SU-DHL-6 (cell line): ENCODE measurements around the gene PDZD4.

ENCODE experiments used
- H2AFZ ChIP-seq: fragments of 200-600 bp; sonication (generic); 2 replicates; pipeline ENCODE4 v1.6.1; 2014; ENCODE audit warnings: low read depth, mild to moderate bottlenecking, moderate library complexity, mixed read lengths, antibody characterized with exemption, low read length; ENCODE audit not compliant: severe bottlenecking
- H3F3A ChIP-seq: fragments of 200-600 bp; shearing (Covaris generic); 2 replicates; pipeline ENCODE4 v1.6.0; 2016; ENCODE audit warnings: antibody characterized with exemption, mild to moderate bottlenecking; ENCODE audit not compliant: insufficient read depth
- H3K27ac ChIP-seq: fragments of 200-600 bp; sonication (generic); 2 replicates; pipeline ENCODE4 v1.5.1; 2016; ENCODE audit warnings: low read depth, mild to moderate bottlenecking, low read length, moderate library complexity, mixed read lengths
- H3K27me3 ChIP-seq: fragments of 200-600 bp; sonication (generic), shearing (Covaris generic); 2 replicates; pipeline ENCODE4 v1.6.0; 2014; ENCODE audit warnings: mild to moderate bottlenecking, low read length
- H3K36me3 ChIP-seq: fragments of 200-600 bp; sonication (generic); 2 replicates; pipeline ENCODE4 v1.6.1; 2014; ENCODE audit warnings: mild to moderate bottlenecking, low read length, mixed read lengths
- H3K4me2 ChIP-seq: fragments of 300-600, 200-600 bp; shearing (Covaris generic), sonication (generic); 2 replicates; pipeline ENCODE4 v1.6.0; 2014; ENCODE audit warnings: low read length, low read depth, mild to moderate bottlenecking; ENCODE audit not compliant: poor library complexity, severe bottlenecking
- H3K4me3 ChIP-seq: fragments of 200-600 bp; sonication (generic); 2 replicates; pipeline ENCODE4 v1.5.1; 2014; ENCODE audit warnings: antibody characterized with exemption, low read length, mild to moderate bottlenecking, mixed read lengths; ENCODE audit not compliant: insufficient read depth, poor library complexity, severe bottlenecking
- H3K79me2 ChIP-seq: fragments of 200-600 bp; sonication (generic); 2 replicates; pipeline ENCODE4 v1.6.1; 2014; ENCODE audit warnings: mild to moderate bottlenecking, low read length, moderate library complexity; ENCODE audit not compliant: insufficient read depth
- H3K9ac ChIP-seq: fragments of 200-600 bp; sonication (generic); 2 replicates; pipeline ENCODE4 v1.7.0; 2014; ENCODE audit warnings: mild to moderate bottlenecking, low read length
- H3K9me2 ChIP-seq: fragments of 200-600 bp; sonication (generic); replicated peaks from 2 replicates; pipeline ENCODE4 v1.6.1; 2014; ENCODE audit warnings: low read length; ENCODE audit not compliant: insufficient read depth
- H3K9me3 ChIP-seq: fragments of 200-600 bp; sonication (generic); 2 replicates; pipeline ENCODE4 v1.6.1; 2014; ENCODE audit warnings: low read length, mixed read lengths; ENCODE audit not compliant: insufficient read depth
- H4K20me1 ChIP-seq: fragments of 200-600 bp; sonication (generic); 2 replicates; pipeline ENCODE4 v1.6.1; 2014; ENCODE audit warnings: low read depth, mild to moderate bottlenecking, antibody characterized with exemption, low read length, moderate library complexity, mixed read lengths
- CTCF ChIP-seq: fragments of 200-600 bp; sonication (generic); IDR thresholded peaks from one replicate; pipeline ENCODE4 v1.5.1; 2017; ENCODE audit warnings: antibody characterized with exemption, mild to moderate bottlenecking, low read length, moderate library complexity; ENCODE audit not compliant: insufficient read depth, poor library complexity, severe bottlenecking
- EZH2phosphoT487 ChIP-seq: fragments of 200-600 bp; sonication (generic), shearing (Covaris generic); conservative IDR thresholded peaks from 2 replicates; pipeline ENCODE4 v1.6.1; 2018; ENCODE audit warnings: mild to moderate bottlenecking, antibody characterized with exemption, low read length, moderate library complexity, mixed read lengths

PDZD4 gene

DNA sequence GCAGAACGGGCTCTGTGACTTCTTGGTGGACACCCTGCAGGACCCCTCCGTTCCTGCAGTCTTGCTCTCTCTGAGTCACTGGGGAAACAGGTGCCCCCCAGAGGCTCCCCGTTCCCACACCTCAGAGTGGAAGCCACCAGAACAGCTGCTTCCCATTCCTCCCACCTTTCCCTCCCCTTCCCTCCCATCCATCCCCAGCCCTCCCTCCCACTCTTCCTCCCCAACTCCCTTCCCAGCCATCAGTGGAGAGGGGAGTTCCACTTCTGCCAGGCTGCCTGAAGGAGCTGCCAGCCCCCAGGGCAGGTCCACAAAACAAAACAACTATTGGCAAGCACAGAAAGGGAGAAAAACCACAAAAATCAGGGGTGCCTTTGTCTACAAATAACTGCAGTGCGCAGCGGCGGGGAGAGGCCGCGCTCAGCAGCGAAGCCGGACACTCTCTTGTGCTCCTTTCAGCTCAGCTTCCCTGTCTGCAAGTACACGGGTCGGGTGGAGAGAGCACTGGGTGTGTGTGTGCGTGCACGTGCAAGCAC is 27.8 kb downstream of the PDZD4 start:
- Histone ChIP-seq H3K9me2 (no peaks in the 10 kb centered on the region), H3K4me3 (no peak overlapping the region), H3K9ac (no peak overlapping the region), H3K36me3 (no peaks in the 10 kb centered on the region), H3K27ac (no peak overlapping the region), H3K9me3 (no peaks in the 10 kb centered on the region), H3K27me3 (no peaks in the 10 kb centered on the region), H3F3A (no peaks in the 10 kb centered on the region), H4K20me1 (no peaks in the 10 kb centered on the region), H2AFZ (no peak overlapping the region), H3K79me2 (no peaks in the 10 kb centered on the region), H3K4me2 (no peak overlapping the region)
- TF ChIP-seq EZH2phosphoT487, result no peak
- no peak for TF ChIP-seq CTCF

GRCh38 chrX:153801669-153802068 is 28.7 kb downstream of the PDZD4 start:
- Histone ChIP-seq H3K9me3 (no peaks in the 10 kb centered on the region), H2AFZ (no peak overlapping the region), H3K27me3 (no peaks in the 10 kb centered on the region), H3K9me2 (no peaks in the 10 kb centered on the region), H3K4me2 (no peak overlapping the region), H4K20me1 (no peaks in the 10 kb centered on the region), H3K4me3 (no peak overlapping the region), H3K27ac (no peak overlapping the region), H3K9ac (no peak overlapping the region), H3F3A (no peaks in the 10 kb centered on the region), H3K79me2 (no peaks in the 10 kb centered on the region), H3K36me3 (no peaks in the 10 kb centered on the region)
- no peak for TF ChIP-seq EZH2phosphoT487
- TF ChIP-seq CTCF, result no peak

- Histone ChIP-seq H3K9me3 (no peaks in the 10 kb centered on the region), H3K4me3 (no peak overlapping the region), H3K79me2 (no peaks in the 10 kb centered on the region), H3K36me3 (no peaks in the 10 kb centered on the region), H3K27ac (no peak overlapping the region), H3K4me2 (no peak overlapping the region), H2AFZ (no peak overlapping the region), H3K27me3 (no peaks in the 10 kb centered on the region), H3K9me2 (no peaks in the 10 kb centered on the region), H3F3A (no peaks in the 10 kb centered on the region), H4K20me1 (no peaks in the 10 kb centered on the region), H3K9ac (no peak overlapping the region)
- TF ChIP-seq EZH2phosphoT487 (no peak), CTCF (no peak)
Measured at GRCh38 chrX:153800746-153801145, 29.6 kb downstream of the PDZD4 start.
